ENCODE results near the gene SPATS2. TPM values are rescaled to one million over a fixed set of nuclear protein-coding genes. Genes with fewer than 3 reads are reported as not detected.

SPATS2 gene
- total and polyA plus RNA-seq, 2 donors (not counting 1 experiment from before 2014, with no cell fraction given) = 11.3 to 21.5 TPM

GRCh38 chr12:49336645-49337584, 30.3 kb upstream of the SPATS2 start, which contains the start of gene C1QL4:
C1QL4 (minus strand) TSS chr12:49337188; CDS start chr12:49336477, 711 bp downstream.
- H3K27me3 ChIP-seq (replicated peaks in 1 of 4; ENCODE audit: control extremely low read depth in 1 of 4, control insufficient read depth in 3 of 4, insufficient read depth in 4 of 4, low read length in 3 of 4) = peaks cover 0 to 86% (median 49%) of the 10 kb centered on the region in 4 experiments
- H3K4me1 ChIP-seq (ENCODE audit: control insufficient read depth in 2 of 2, insufficient read depth in 2 of 2, low read length in 2 of 2) = peaks cover 38 to 39% of the 10 kb centered on the region in 2 donors
- ATAC-seq (ENCODE audit: low read depth) (peak; percentile 98), DNase-seq (peak; percentile 91)
- Mint-ChIP-seq H3K4me3 (peak within 1 kb of the TSS; percentile 80), H3K4me1 (peaks cover 38% of the 10 kb centered on the region), H3K27me3 (peaks cover 66% of the 10 kb centered on the region), H3K9me3 (ENCODE audit: insufficient read depth) (no peaks in the 10 kb centered on the region), H3K27ac (peak within 1 kb of the TSS; percentile 61)
- peak within 1 kb of the TSS; percentile 51 for H3K9ac ChIP-seq (ENCODE audit: low read length)
- no peak within 1 kb of the TSS for H3K27ac ChIP-seq (ENCODE audit: low read length in 2 of 2)
- no peaks in the 10 kb centered on the region for H3K36me3 ChIP-seq (replicated peaks in 1 of 2; ENCODE audit: control extremely low read depth in 1 of 2, control insufficient read depth in 1 of 2, extremely low read depth in 1 of 2, insufficient read depth in 2 of 2, low read length in 1 of 2)
- intact Hi-C loops (cut with micrococcal nuclease) = loop anchor here (1.0 to 2.0 kb wide), 4 partner anchors 10 to 72 kb away; partner anchors contain the start of gene TUBA1C
- peak within 1 kb of the TSS; percentile 69 for H2AFZ ChIP-seq (ENCODE audit: insufficient read depth, low read depth, low read length, poor library complexity, severe bottlenecking)
- POLR2A ChIA-PET = interaction anchor here (0.8 kb wide), 1 partner anchor 30 kb away, joined by 9 read pairs; no protein-coding TSS in a partner anchor
- no peaks in the 10 kb centered on the region for H4K20me1 ChIP-seq (ENCODE audit: control insufficient read depth, insufficient read depth, low read length, poor library complexity, severe bottlenecking)
- peak within 1 kb of the TSS in 4 of 5 experiments; percentile 21 to 50 (median 46) for H3K4me3 ChIP-seq (ENCODE audit: control extremely low read depth in 1 of 5, extremely low read depth in 1 of 5, insufficient read depth in 1 of 5, low read depth in 2 of 5, low read length in 4 of 5)
- no peaks in the 10 kb centered on the region for H3K79me2 ChIP-seq (ENCODE audit: control insufficient read depth, insufficient read depth, low read length)
- 7% methylated on average over 55 of the region's 65 CpGs for WGBS (ENCODE audit: insufficient coverage)
- H3K9me3 ChIP-seq (ENCODE audit: control extremely low read depth in 1 of 3, control insufficient read depth in 2 of 3, insufficient read depth in 1 of 3, low read length in 2 of 3) = peaks cover 0 to 28% (median 0%) of the 10 kb centered on the region in 3 donors
- CTCF ChIA-PET = interaction anchor here (0.6 to 8.5 kb wide), 14 partner anchors 11 to 176 kb away, joined by 3 to 95 read pairs (median 4); partner anchors contain the start of genes DNAJC22, PRPH and TROAP
- peak within 1 kb of the TSS; percentile 86 for H3K4me2 ChIP-seq (replicated peaks; ENCODE audit: low read depth, low read length, poor library complexity, severe bottlenecking)
- TF ChIP-seq EZH2 (IDR thresholded peaks at IDR 0.05; ENCODE audit: borderline replicate concordance, insufficient read depth, low read depth, low read length, poor library complexity, severe bottlenecking) (peak; percentile 70), CTCF (IDR thresholded peaks at IDR 0.05) (peak; percentile 99)
